Naive B cell (primary cell): ENCODE data around the gene EXOC4. TPM values are rescaled to one million over a fixed set of nuclear protein-coding genes. Genes with fewer than 3 reads are reported as not detected.
A peak's percentile ranks its signal among the peaks of the same experiment; 100 is the strongest.
"Not testable (repeated sequence)": the region's sequence is repeated elsewhere in the genome, so short reads cannot be mapped to it uniquely, and the experiment has no call there.

Experiments used
- ATAC-seq, 2 donors: fragments of 150-1000 bp; cut with Tn5 transposase; 2 replicates each; pipeline ENCODE4 v1.10.0; 2021; ENCODE audit warnings: low read depth in 2 of 2, mild to moderate bottlenecking in 2 of 2, moderate library complexity in 2 of 2
- DNase-seq: peaks from one replicate; pipeline ENCODE4 v3.0.0; 2022
- H3K27ac Mint-ChIP-seq, 6 donors: one replicate each; pipeline ENCODE4 v1.8.0; 2020 to 2022; ENCODE audit warnings: mild to moderate bottlenecking in 6 of 6, mixed read lengths in 6 of 6, moderate library complexity in 5 of 6, inconsistent platforms in 2 of 6
- H3K27me3 Mint-ChIP-seq, 3 donors: one replicate each; pipeline ENCODE4 v1.8.0; 2021 to 2022; ENCODE audit warnings: mixed read lengths in 3 of 3, mild to moderate bottlenecking in 1 of 3
- H3K36me3 Mint-ChIP-seq, 2 donors: one replicate each; pipeline ENCODE4 v1.8.0; 2020 to 2022; ENCODE audit warnings: mixed read lengths in 2 of 2, inconsistent platforms in 1 of 2, mild to moderate bottlenecking in 1 of 2
- H3K4me1 Mint-ChIP-seq, 3 donors: one replicate each; pipeline ENCODE4 v1.8.0; 2020 to 2022; ENCODE audit warnings: mixed read lengths in 3 of 3, inconsistent platforms in 1 of 3, mild to moderate bottlenecking in 1 of 3, moderate library complexity in 1 of 3
- H3K4me3 Mint-ChIP-seq, 8 donors: one replicate each; pipeline ENCODE4 v1.8.0; 2020 to 2022; ENCODE audit warnings: mild to moderate bottlenecking in 8 of 8, mixed read lengths in 8 of 8, moderate library complexity in 8 of 8, inconsistent platforms in 2 of 8
- H3K9me3 Mint-ChIP-seq, 7 donors: one replicate each; pipeline ENCODE4 v1.8.0; 2020 to 2022; ENCODE audit warnings: mixed read lengths in 7 of 7, mild to moderate bottlenecking in 5 of 7, inconsistent platforms in 2 of 7, moderate library complexity in 1 of 7
- polyA plus RNA-seq, 6 donors: library from polyadenylated mRNA; unstranded; fragments of 300-500 nt; fragmentation: Illumina TruSeq; gene quantifications; one replicate each; pipeline ENCODE4 v1.2.3, GENCODE V29; 2021; ENCODE audit warnings: low read depth in 6 of 6

EXOC4 gene
- polyA plus RNA-seq, 6 donors from 2014 or later = 39.9 to 59.7 (median 47.2) TPM

DNA sequence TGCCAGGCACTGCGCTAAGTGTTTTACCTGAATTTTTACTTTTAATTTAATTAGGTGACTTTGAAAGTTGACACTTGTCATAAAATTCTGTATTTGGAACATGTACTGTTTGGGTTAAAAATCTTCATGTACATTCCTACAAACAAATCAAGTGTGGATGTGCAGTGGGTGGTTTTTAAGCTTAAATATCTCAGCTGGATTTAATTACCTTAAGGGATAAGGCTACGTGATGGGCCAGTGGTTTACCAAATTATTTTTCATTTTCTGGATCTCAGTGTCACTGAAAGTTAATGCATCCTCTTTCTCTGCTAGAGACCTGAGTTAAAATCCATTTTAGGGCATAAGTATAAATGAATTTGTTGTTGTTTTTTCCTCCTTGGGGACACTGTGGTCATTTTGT lies 51.1 kb downstream of the EXOC4 start:
- Mint-ChIP-seq H3K9me3 (no peaks in the 10 kb centered on the region), H3K27me3 (no peaks in the 10 kb centered on the region), H3K36me3 (peaks cover 42 to 48% of the 10 kb centered on the region in 2 donors), H3K27ac (peak overlapping the region in 1 of 6 donors; percentile 9), H3K4me1 (peaks cover 0 to 11% (median 5%) of the 10 kb centered on the region in 3 donors), H3K4me3 (no peak overlapping the region)
- DNase-seq (no peak), ATAC-seq (no peak)

DNA sequence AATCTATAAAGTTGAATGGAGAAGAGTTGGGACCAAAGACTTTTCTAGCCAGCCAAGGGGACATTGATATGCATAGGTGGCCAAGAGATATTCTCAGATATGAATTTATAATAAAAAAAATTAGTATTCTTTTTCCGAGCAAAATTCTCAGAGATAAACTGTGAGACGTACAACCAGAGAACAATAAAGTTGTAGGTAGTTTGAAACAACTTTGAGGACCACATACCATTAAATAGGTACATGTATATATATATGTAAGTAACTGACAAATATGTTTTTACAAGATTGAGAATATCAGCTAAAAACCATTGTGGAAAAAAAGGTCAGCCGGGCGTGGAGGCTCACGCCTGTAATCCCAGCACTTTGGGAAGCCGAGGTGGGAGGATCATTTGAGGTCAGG lies 56.5 kb downstream of the EXOC4 start:
- H3K36me3 Mint-ChIP-seq = peaks cover 42 to 45% of the 10 kb centered on the region in 2 donors
- no peak overlapping the region for H3K4me3 Mint-ChIP-seq
- no peak overlapping the region for H3K27ac Mint-ChIP-seq
- H3K27me3 Mint-ChIP-seq = no peaks in the 10 kb centered on the region
- no peaks in the 10 kb centered on the region for H3K9me3 Mint-ChIP-seq
- peaks cover 0 to 6% (median 4%) of the 10 kb centered on the region in 3 donors for H3K4me1 Mint-ChIP-seq
- no peak for ATAC-seq
- DNase-seq = no peak

DNA sequence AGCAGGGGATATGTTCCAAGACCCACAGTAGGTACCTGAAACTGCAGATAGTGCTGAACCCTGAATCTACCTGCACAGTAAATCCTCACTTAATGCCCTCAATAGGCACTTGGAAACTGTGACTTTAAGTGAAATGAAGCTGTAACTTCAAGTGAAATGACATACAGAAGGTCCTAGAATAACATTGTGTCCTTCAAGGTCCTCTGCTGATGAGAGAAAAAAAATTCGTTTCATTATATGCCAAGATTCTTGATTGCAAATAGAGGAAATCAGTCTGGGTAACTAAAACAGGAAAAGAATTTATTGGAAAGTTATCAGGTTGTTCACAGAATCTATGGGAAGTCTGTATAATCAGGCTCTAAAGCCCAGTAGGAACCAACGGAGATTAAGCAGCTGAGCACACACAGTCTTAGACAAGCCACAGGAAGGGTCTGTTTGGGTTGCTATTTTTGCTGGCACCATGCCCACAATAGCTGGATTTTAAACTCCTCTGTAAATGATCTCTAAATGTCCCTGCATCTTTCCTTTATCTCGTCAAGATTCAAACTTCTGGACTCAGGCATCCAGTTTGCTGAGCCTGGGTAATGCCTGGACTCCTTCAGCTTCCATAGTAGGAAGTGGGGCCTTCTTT lies 57.5 kb downstream of the EXOC4 start:
- H3K27ac Mint-ChIP-seq = no peak overlapping the region
- no peak overlapping the region for H3K4me3 Mint-ChIP-seq
- H3K36me3 Mint-ChIP-seq = peaks cover 37 to 38% of the 10 kb centered on the region in 2 donors
- H3K27me3 Mint-ChIP-seq = no peaks in the 10 kb centered on the region
- DNase-seq (no peak), ATAC-seq (no peak)
- H3K4me1 Mint-ChIP-seq = peaks cover 0 to 10% (median 4%) of the 10 kb centered on the region in 3 donors
- no peaks in the 10 kb centered on the region for H3K9me3 Mint-ChIP-seq

DNA sequence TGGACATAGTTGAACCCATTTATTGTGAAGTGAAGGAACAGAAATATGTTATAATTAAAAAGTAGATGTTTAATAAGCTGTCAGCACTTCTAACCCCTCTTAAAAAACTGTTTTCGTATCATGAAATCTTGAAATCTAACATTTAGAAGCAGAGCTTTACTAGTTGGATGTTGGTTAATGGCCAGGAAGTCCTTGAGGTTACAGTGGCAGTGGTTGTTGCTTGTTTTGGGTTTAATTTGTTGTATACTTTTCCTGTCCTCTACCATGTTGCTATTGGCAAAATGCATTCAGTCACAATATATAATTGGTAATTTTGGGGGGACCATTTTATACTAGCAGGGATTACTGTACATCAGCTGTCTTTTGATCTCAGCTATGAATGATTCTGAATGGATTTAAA lies 60.7 kb downstream of the EXOC4 start:
- no peak overlapping the region for H3K4me3 Mint-ChIP-seq
- no peak for DNase-seq

DNA sequence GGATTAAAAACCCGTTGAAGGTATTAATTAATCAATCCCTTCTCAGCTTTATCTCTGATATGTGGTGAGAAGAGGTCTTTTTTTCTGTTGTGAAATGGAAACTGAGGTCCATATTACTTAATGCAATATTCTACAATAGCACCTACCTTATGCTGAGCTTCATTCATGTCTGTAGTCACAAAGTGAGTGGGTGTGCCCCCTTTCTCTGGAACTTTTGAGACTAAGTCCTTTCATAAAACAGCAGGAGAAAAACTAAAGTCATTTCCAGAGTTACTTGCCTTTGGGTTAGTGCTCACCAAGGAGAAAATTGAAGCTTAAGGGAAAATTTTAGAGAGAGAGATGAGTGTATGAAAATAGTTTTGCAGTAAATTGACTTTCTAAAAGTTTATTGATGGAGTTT lies 61.2 kb downstream of the EXOC4 start:
- Mint-ChIP-seq H3K9me3 (no peaks in the 10 kb centered on the region), H3K27ac (no peak overlapping the region), H3K4me3 (no peak overlapping the region), H3K36me3 (peaks cover 2 to 20% of the 10 kb centered on the region in 2 donors), H3K4me1 (peaks cover 0 to 5% (median 4%) of the 10 kb centered on the region in 3 donors), H3K27me3 (no peaks in the 10 kb centered on the region)
- no peak for DNase-seq
- no peak for ATAC-seq

More for the DNA sequence above, 60.7 kb downstream of the EXOC4 start:
- no peak overlapping the region for H3K27ac Mint-ChIP-seq
- no peaks in the 10 kb centered on the region for H3K9me3 Mint-ChIP-seq
- ATAC-seq = no peak
- H3K4me1 Mint-ChIP-seq = peaks cover 0 to 5% (median 4%) of the 10 kb centered on the region in 3 donors
- H3K27me3 Mint-ChIP-seq = no peaks in the 10 kb centered on the region
- peaks cover 7 to 20% of the 10 kb centered on the region in 2 donors for H3K36me3 Mint-ChIP-seq

DNA sequence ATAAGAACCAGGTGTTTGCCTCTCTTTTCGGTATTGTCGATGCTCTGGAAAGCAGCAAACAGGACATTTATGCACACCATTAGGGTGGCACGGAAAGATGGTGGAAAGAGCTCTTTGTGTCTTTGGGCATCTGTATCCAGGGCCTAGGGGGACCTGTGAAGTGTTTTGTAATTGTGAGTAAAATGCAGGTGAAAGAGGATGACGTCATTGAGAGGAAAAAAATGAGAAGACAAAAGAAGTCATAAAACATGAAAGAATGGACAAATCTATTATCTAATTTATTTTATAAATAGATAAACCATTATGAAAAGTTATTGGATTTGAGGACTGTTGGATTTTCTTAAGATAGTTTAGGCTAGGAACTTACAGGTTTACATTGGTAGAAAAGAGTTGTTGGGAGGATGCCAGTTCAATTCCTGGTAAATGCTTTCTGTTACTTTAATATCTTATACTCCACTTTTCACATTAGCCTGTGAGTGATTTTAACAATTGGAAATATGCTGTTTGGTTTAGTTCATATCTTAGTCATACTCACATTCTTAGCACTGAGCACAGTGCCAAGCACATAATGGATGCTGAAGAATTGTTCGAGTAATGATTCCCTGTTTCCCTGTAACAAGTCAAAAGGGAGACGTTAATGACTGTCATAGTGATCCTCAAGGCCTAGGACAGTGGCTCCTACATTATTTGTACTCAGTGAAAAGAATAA lies 62.6 kb downstream of the EXOC4 start:
- DNase-seq (no peak), ATAC-seq (no peak)
- Mint-ChIP-seq H3K4me3 (no peak overlapping the region), H3K4me1 (peaks cover 0 to 5% (median 4%) of the 10 kb centered on the region in 3 donors), H3K36me3 (peaks cover 6 to 32% of the 10 kb centered on the region in 2 donors), H3K9me3 (peaks cover 0 to 2% (median 0%) of the 10 kb centered on the region in 7 donors), H3K27me3 (no peaks in the 10 kb centered on the region), H3K27ac (peak overlapping the region in 3 of 6 donors; percentile 0 to 44 (median 8))

DNA sequence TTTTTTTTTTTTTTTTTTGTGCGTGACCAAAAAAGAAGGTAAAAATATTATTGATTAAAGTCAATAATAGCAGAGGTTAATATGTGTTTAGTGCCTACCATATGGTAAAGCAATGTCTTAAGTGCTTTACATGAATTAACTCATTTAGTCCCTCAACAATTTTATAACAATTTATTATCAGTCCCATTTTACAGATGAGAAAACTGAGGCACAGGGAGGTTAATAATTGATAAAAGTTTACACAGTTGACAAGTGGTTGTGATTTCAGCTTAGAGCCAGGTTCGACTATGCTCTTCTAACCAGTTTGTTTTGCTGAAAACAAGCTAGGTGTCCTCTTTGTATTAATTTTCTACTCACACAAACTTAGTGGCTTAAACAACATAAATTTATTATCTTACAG lies 67.0 kb downstream of the EXOC4 start:
- Mint-ChIP-seq H3K27ac (no peak overlapping the region), H3K4me1 (peaks cover 7 to 27% (median 8%) of the 10 kb centered on the region in 3 donors), H3K9me3 (peaks cover 0 to 31% (median 15%) of the 10 kb centered on the region in 7 donors), H3K27me3 (no peaks in the 10 kb centered on the region), H3K36me3 (peaks cover 37 to 58% of the 10 kb centered on the region in 2 donors), H3K4me3 (no peak overlapping the region)
- no peak for ATAC-seq
- DNase-seq = no peak

DNA sequence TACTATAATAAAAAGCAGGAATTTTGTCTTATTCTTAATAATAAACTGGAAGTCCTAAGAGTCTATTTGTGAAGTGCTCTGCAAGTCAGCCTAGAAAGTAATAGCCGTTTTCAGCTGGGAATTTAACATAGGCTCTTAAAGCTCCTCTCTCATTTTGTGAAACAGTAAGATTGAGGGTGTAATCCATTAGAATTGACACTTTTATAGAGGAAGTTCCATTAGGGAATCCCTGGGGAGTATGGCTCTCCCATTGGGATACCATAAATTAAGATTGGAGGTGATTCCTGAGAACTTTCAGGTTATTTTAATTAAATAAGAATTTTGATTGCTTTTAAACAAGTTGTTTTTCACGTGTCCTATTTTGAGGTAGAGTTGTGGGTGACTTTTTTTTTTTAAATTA lies 68.0 kb downstream of the EXOC4 start:
- Mint-ChIP-seq H3K4me3 (no peak overlapping the region), H3K27ac (peak overlapping the region in 1 of 6 donors; percentile 17), H3K9me3 (peaks cover 4 to 40% (median 26%) of the 10 kb centered on the region in 7 donors), H3K27me3 (no peaks in the 10 kb centered on the region), H3K36me3 (peaks cover 47 to 68% of the 10 kb centered on the region in 2 donors), H3K4me1 (peaks cover 7 to 26% (median 8%) of the 10 kb centered on the region in 3 donors)
- no peak for ATAC-seq
- DNase-seq = no peak

DNA sequence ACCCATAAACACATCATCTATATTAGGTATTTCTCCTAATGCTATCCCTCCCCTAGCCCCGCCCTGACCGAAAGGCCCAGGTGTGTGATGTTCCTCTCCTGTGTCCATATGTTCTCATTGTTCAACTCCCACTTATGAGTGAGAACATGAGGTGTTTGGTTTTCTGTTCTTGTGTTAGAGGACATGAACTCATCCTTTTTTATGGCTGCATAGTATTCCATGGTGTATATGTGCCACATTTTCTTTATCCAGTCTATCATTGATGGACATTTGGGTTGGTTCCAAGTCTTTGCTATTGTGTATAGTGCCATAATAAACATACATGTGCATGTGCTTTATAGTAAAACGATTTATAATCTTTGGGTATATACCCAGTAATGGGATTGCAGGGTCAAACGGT lies 68.5 kb downstream of the EXOC4 start:
- not testable (repeated sequence) for H3K27ac Mint-ChIP-seq, ATAC-seq, H3K4me3 Mint-ChIP-seq, DNase-seq, H3K27me3 Mint-ChIP-seq
- peaks cover 51 to 69% of the 10 kb centered on the region in 2 donors for H3K36me3 Mint-ChIP-seq
- peaks cover 7 to 26% (median 8%) of the 10 kb centered on the region in 3 donors for H3K4me1 Mint-ChIP-seq
- peaks cover 5 to 43% (median 30%) of the 10 kb centered on the region in 7 donors for H3K9me3 Mint-ChIP-seq

DNA sequence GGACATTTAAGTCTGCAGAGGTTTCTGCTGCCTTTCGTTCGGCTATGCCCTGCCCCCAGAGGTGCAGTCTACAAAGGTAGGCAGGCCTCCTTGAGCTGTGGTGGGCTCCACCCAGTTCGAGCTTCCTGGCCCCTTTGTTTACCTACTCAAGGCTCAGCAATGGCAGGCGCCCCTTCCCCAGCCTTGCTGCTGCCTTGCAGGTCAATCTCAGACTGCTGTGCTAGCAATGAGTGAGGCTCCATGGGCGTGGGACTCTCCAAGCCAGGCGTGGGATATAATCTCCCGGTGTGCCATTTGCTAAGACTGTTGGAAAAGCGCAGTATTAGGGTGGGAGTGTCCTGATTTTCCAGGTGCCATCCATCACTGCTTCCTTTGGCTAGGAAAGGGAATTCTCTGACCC lies 73.9 kb downstream of the EXOC4 start:
- Mint-ChIP-seq H3K4me1 (peaks cover 10 to 37% (median 24%) of the 10 kb centered on the region in 3 donors), H3K4me3 (peak overlapping the region in 1 of 8 donors; percentile 44), H3K9me3 (peaks cover 9 to 43% (median 33%) of the 10 kb centered on the region in 7 donors), H3K36me3 (peaks cover 57 to 68% of the 10 kb centered on the region in 2 donors)
- not testable (repeated sequence) for H3K27me3 Mint-ChIP-seq, DNase-seq, ATAC-seq, H3K27ac Mint-ChIP-seq

DNA sequence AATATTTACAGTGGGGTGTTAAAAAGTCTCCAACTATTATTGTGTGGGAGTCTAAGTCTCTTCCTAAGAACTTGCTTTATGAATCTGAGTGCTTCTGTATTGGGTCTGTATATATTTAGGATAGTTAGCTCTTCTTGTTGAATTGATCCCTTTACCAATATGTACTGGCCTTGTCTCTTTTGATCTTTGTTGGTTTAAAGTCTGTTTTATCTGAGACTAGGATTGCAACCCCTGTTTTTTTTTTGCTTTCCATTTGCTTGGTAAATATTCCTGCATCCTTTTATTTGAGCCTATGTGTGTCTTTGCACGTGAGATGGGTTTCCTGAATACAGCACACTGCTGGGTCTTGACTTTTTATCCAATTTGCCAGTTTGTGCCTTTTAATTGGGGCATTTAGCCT lies 75.1 kb downstream of the EXOC4 start:
- ATAC-seq, H3K4me3 Mint-ChIP-seq, DNase-seq, H3K27me3 Mint-ChIP-seq: not testable (repeated sequence)
- Mint-ChIP-seq H3K4me1 (peaks cover 4 to 29% (median 19%) of the 10 kb centered on the region in 3 donors), H3K36me3 (peaks cover 44 to 58% of the 10 kb centered on the region in 2 donors), H3K27ac (peak overlapping the region in 2 of 6 donors; percentile 3 to 23), H3K9me3 (peaks cover 9 to 35% (median 23%) of the 10 kb centered on the region in 7 donors)

DNA sequence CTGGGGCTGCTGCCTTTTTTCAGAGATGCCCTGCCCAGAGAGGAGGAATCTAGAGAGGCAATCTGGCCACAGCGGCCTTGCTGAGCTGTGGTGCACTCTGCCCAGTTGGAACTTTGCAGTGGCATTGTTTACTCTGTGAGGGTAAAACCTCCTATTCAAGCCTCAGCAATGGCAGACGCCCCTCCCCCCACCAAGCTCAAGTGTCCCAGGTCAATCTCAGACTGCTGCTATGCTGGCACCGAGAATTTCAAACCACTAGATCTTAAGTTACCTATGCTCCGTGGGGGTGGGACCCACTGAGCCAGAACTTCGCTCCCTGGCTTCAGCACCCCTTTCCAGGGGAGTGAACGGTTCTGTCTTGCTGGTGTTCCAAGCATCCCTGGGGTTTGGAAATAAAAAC lies 77.2 kb downstream of the EXOC4 start:
- Mint-ChIP-seq H3K27me3 (no peaks in the 10 kb centered on the region), H3K27ac (no peak overlapping the region), H3K4me1 (peaks cover 2 to 18% (median 17%) of the 10 kb centered on the region in 3 donors), H3K9me3 (peaks cover 6 to 26% (median 13%) of the 10 kb centered on the region in 7 donors), H3K36me3 (peaks cover 31 to 53% of the 10 kb centered on the region in 2 donors), H3K4me3 (no peak overlapping the region)
- no peak for ATAC-seq
- no peak for DNase-seq

DNA sequence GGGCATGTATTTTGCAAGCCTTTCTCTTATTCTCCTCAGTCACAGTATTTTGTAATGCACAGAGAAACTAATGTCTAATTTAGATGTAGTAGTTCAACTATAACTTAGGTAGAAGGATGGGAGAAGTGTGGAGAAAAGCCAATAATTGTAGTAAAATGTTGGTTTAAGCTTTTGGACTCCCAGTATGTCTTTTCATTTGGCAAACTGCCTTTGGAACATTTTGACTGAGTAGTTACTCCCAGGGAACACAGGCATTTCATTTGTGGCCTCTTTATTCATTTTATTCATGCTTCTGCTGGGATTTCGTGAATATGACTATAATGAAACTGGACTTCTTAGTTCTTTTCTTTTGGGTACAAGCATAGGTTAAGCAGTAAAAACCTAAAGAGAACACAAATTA lies 79.0 kb downstream of the EXOC4 start:
- no peak overlapping the region for H3K27ac Mint-ChIP-seq
- no peak overlapping the region for H3K4me3 Mint-ChIP-seq
- ATAC-seq (no peak), DNase-seq (no peak)
- no peaks in the 10 kb centered on the region for H3K27me3 Mint-ChIP-seq
- peaks cover 36 to 56% of the 10 kb centered on the region in 2 donors for H3K36me3 Mint-ChIP-seq
- H3K9me3 Mint-ChIP-seq = peaks cover 4 to 27% (median 16%) of the 10 kb centered on the region in 7 donors
- peaks cover 2 to 17% (median 17%) of the 10 kb centered on the region in 3 donors for H3K4me1 Mint-ChIP-seq
